ENCODE data around the gene BCKDHA. TPM values are rescaled to one million over a fixed set of nuclear protein-coding genes. Genes with fewer than 3 reads are reported as not detected.
"Not testable (repeated sequence)": the region's sequence is repeated elsewhere in the genome, so short reads cannot be mapped to it uniquely, and the experiment has no call there.

Gene BCKDHA
- total and polyA plus RNA-seq, 2 donors (not counting 1 experiment from before 2014, with no cell fraction given), result 11.2 to 30.7 TPM

DNA sequence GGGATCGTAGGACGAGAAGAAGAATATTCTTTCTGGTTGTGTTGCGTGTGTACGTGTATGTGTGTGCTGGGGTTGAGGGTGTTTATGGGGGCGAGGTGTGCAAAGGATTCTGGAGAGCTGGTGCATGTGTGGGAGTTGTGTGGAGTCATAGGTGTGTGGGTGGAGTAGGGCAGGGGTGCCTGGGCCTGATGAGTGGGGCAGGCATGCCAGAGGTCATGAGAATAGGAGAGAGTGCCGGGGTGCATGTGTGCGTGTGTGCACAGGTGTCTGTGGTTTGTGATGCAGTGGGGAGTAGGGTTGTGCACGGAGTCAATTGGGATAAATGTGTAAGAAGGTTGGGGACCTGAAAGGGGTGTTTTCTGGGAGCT, 20.6 kb upstream of the BCKDHA start:
- H3K4me2 ChIP-seq (ENCODE audit: extremely low read depth, insufficient read depth, low read length), result no peak overlapping the region
- no peak overlapping the region for H3K9ac ChIP-seq (ENCODE audit: insufficient read depth, low read length)
- no peaks in the 10 kb centered on the region for H3K36me3 ChIP-seq (ENCODE audit: control insufficient read depth, insufficient read depth, low read length)
- H3K27ac ChIP-seq (ENCODE audit: insufficient read depth, low read length), result no peak overlapping the region
- H3K79me2 ChIP-seq (ENCODE audit: control insufficient read depth, insufficient read depth, low read length), result no peaks in the 10 kb centered on the region
- no peaks in the 10 kb centered on the region for H4K20me1 ChIP-seq (ENCODE audit: control insufficient read depth, extremely low read depth, insufficient read depth, low read length)
- H3K27me3 ChIP-seq (ENCODE audit: control insufficient read depth, insufficient read depth, low read length), result no peaks in the 10 kb centered on the region
- H2AFZ ChIP-seq (ENCODE audit: low read length), result peak overlapping the region; percentile 67
- peak overlapping the region; percentile 41 to 57 (median 52) for H3K4me3 ChIP-seq (replicated peaks in 1 of 4; ENCODE audit: control extremely low read depth in 1 of 4, insufficient read depth in 1 of 4, low read depth in 3 of 4, low read length in 4 of 4)
- TF ChIP-seq, protein P1, sequence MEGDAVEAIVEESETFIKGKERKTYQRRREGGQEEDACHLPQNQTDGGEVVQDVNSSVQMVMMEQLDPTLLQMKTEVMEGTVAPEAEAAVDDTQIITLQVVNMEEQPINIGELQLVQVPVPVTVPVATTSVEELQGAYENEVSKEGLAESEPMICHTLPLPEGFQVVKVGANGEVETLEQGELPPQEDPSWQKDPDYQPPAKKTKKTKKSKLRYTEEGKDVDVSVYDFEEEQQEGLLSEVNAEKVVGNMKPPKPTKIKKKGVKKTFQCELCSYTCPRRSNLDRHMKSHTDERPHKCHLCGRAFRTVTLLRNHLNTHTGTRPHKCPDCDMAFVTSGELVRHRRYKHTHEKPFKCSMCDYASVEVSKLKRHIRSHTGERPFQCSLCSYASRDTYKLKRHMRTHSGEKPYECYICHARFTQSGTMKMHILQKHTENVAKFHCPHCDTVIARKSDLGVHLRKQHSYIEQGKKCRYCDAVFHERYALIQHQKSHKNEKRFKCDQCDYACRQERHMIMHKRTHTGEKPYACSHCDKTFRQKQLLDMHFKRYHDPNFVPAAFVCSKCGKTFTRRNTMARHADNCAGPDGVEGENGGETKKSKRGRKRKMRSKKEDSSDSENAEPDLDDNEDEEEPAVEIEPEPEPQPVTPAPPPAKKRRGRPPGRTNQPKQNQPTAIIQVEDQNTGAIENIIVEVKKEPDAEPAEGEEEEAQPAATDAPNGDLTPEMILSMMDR (conservative IDR thresholded peaks at IDR 0.05 in 1 of 2, IDR thresholded peaks at IDR 0.05 in 1 of 2; ENCODE audit: low read depth in 1 of 2, low read length in 2 of 2), result no peak
- TF ChIP-seq EZH2 (IDR thresholded peaks at IDR 0.05; ENCODE audit: low read length, missing control alignments), result no peak
- H3K4me1 ChIP-seq (ENCODE audit: control insufficient read depth, extremely low read depth, insufficient read depth, low read length), result peaks cover 13% of the 10 kb centered on the region
- DNase-seq (ENCODE audit: low read depth in 2 of 2), result no peak
- H3K9me3 ChIP-seq (ENCODE audit: control insufficient read depth, insufficient read depth, low read depth, low read length), result no peaks in the 10 kb centered on the region

DNA sequence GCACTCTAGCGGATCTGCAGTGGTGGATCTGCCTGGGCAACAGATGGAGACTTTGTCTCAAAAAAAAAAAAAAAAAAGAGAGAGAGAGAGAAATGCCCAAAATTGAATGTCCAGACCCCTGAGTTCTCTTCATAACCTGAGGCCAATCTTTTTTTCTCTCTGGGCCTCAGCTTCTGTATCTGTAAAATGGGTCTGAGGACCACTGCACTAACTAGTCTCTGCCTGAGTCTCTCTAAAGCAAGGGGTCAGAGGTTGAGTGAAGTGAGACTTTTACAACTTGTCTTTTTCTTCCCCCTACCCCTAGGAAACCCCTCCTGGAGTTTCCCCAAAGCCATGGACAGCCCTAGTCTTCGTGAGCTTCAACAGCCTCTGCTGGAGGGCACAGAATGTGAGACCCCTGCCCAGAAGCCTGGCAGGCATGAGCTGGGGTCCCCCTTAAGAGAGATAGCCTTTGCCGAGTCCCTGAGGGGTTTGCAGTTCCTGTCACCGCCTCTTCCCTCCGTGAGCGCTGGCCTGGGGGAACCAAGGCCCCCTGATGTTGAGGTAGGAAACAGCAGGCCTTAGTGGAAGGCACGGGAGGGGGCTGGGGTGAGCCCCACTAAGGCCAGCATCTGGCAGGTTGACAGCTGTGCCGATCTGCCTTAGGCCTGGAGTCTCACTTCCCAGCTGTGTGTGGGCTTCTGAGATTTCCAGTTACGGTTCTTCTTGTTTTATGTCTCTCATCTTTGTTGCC, 19.5 kb upstream of the BCKDHA start:
- Histone ChIP-seq H3K27me3 (ENCODE audit: control insufficient read depth, insufficient read depth, low read length) (no peaks in the 10 kb centered on the region), H3K4me2 (ENCODE audit: extremely low read depth, insufficient read depth, low read length) (no peak overlapping the region), H3K4me1 (ENCODE audit: control insufficient read depth, extremely low read depth, insufficient read depth, low read length) (peaks cover 13% of the 10 kb centered on the region), H3K36me3 (ENCODE audit: control insufficient read depth, insufficient read depth, low read length) (no peaks in the 10 kb centered on the region), H3K4me3 (replicated peaks in 1 of 4; ENCODE audit: control extremely low read depth in 1 of 4, insufficient read depth in 1 of 4, low read depth in 3 of 4, low read length in 4 of 4) (no peak overlapping the region), H3K79me2 (ENCODE audit: control insufficient read depth, insufficient read depth, low read length) (no peaks in the 10 kb centered on the region), H2AFZ (ENCODE audit: low read length) (no peak overlapping the region), H3K9me3 (ENCODE audit: control insufficient read depth, insufficient read depth, low read depth, low read length) (no peaks in the 10 kb centered on the region), H4K20me1 (ENCODE audit: control insufficient read depth, extremely low read depth, insufficient read depth, low read length) (no peaks in the 10 kb centered on the region), H3K27ac (ENCODE audit: insufficient read depth, low read length) (no peak overlapping the region), H3K9ac (ENCODE audit: insufficient read depth, low read length) (no peak overlapping the region)
- DNase-seq (ENCODE audit: low read depth in 2 of 2), result no peak
- TF ChIP-seq, protein P1 (conservative IDR thresholded peaks at IDR 0.05 in 1 of 2, IDR thresholded peaks at IDR 0.05 in 1 of 2; ENCODE audit: low read depth in 1 of 2, low read length in 2 of 2), result peak; percentile 5 to 13
- no peak for TF ChIP-seq EZH2 (IDR thresholded peaks at IDR 0.05; ENCODE audit: low read length, missing control alignments)

DNA sequence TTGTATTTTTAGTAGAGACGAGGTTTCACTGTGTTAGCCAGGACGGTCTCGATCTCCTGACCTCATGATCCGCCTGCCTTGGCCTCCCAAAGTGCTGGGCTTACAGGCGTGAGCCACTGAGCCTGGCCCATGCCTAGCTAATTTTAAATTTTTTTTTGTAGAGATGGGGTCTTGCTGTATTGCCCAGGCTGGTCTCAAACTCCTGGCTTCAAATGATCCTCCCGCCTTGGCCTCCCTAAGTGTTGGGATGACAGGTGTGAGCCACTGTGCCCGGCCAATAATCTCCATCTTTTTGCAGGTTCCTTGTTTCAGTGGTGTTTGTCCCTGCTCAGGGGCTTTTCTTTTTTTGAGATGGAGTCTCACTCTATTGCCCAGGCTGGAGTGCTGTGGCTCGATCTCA, 16.1 kb upstream of the BCKDHA start:
- DNase-seq (ENCODE audit: low read depth in 2 of 2); H3K9me3 ChIP-seq (ENCODE audit: control insufficient read depth, insufficient read depth, low read depth, low read length): not testable (repeated sequence)

More for the DNA sequence above, 16.1 kb upstream of the BCKDHA start:
- H3K4me2 ChIP-seq (ENCODE audit: extremely low read depth, insufficient read depth, low read length); H3K9ac ChIP-seq (ENCODE audit: insufficient read depth, low read length); H3K4me1 ChIP-seq (ENCODE audit: control insufficient read depth, extremely low read depth, insufficient read depth, low read length); H3K4me3 ChIP-seq (replicated peaks in 1 of 4; ENCODE audit: control extremely low read depth in 1 of 4, insufficient read depth in 1 of 4, low read depth in 3 of 4, low read length in 4 of 4); H3K36me3 ChIP-seq (ENCODE audit: control insufficient read depth, insufficient read depth, low read length); H4K20me1 ChIP-seq (ENCODE audit: control insufficient read depth, extremely low read depth, insufficient read depth, low read length); H2AFZ ChIP-seq (ENCODE audit: low read length); H3K27ac ChIP-seq (ENCODE audit: insufficient read depth, low read length); H3K79me2 ChIP-seq (ENCODE audit: control insufficient read depth, insufficient read depth, low read length); H3K27me3 ChIP-seq (ENCODE audit: control insufficient read depth, insufficient read depth, low read length): not testable (repeated sequence)
